Kidney epithelial cell (primary cell): ENCODE results near the gene MFRP. TPM values are rescaled to one million over a fixed set of nuclear protein-coding genes. Genes with fewer than 3 reads are reported as not detected.

Experiments
- DNase-seq: peaks from one replicate; pipeline ENCODE4 v3.0.0-alpha.2; 2010; ENCODE audit warnings: low read depth
- H3K27me3 ChIP-seq: 2 replicates; pipeline ENCODE4 v1.6.0; 2011; ENCODE audit warnings: low read length; ENCODE audit not compliant: control insufficient read depth, insufficient read depth
- H3K36me3 ChIP-seq: 2 replicates; pipeline ENCODE4 v1.5.1; 2011; ENCODE audit warnings: low read length; ENCODE audit not compliant: control insufficient read depth, insufficient read depth
- H3K4me3 ChIP-seq: 2 replicates; pipeline ENCODE4 v1.5.1; 2011; ENCODE audit warnings: low read depth, mild to moderate bottlenecking, control low read depth, low read length
- total RNA-seq: library from RNA; depleted of rRNA; stranded (reverse); fragments of >200 nt; gene quantifications from 2 replicates; pipeline ENCODE4 v1.2.3, GENCODE V29; 2015
- TF ChIP-seq, protein P1 (sequence below): IDR thresholded peaks from 2 replicates; pipeline ENCODE4 v1.5.1; 2011; ENCODE audit warnings: mild to moderate bottlenecking, moderate library complexity, low read length, control low read depth, inconsistent platforms; ENCODE audit not compliant: insufficient read depth, poor library complexity, severe bottlenecking

MFRP gene
- total RNA-seq, 1 donor from 2014 or later, result not detected

DNA sequence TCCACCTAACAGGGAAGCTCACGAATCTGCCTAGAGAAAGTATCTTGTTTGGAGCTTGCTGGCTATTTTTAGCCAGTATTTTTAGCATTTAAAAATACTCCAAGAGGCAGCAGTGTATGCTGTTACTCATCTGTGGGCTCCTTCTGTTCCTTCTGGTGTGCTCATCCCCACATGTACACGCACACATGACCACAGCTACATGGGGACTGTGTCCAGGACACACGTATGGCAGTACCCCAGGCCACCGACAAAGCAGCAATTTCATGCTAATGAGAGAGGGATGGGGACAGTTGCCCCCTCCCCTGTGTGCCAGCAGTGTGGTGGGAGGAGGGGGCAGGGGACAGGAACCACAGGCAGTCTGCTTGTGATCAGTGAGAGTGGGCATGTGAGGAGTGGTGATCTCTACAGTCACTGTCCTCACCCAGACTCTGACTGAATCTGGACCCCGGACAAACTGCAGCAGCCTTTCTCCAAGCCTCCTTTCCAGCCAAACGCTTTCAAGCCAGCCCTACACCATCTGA, 18.6 kb upstream of the MFRP start:
- no peaks in the 10 kb centered on the region for H3K36me3 ChIP-seq
- no peak overlapping the region for H3K4me3 ChIP-seq
- DNase-seq, result no peak
- H3K27me3 ChIP-seq, result peaks cover 6% of the 10 kb centered on the region
- TF ChIP-seq, protein P1, sequence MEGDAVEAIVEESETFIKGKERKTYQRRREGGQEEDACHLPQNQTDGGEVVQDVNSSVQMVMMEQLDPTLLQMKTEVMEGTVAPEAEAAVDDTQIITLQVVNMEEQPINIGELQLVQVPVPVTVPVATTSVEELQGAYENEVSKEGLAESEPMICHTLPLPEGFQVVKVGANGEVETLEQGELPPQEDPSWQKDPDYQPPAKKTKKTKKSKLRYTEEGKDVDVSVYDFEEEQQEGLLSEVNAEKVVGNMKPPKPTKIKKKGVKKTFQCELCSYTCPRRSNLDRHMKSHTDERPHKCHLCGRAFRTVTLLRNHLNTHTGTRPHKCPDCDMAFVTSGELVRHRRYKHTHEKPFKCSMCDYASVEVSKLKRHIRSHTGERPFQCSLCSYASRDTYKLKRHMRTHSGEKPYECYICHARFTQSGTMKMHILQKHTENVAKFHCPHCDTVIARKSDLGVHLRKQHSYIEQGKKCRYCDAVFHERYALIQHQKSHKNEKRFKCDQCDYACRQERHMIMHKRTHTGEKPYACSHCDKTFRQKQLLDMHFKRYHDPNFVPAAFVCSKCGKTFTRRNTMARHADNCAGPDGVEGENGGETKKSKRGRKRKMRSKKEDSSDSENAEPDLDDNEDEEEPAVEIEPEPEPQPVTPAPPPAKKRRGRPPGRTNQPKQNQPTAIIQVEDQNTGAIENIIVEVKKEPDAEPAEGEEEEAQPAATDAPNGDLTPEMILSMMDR, result no peak

DNA sequence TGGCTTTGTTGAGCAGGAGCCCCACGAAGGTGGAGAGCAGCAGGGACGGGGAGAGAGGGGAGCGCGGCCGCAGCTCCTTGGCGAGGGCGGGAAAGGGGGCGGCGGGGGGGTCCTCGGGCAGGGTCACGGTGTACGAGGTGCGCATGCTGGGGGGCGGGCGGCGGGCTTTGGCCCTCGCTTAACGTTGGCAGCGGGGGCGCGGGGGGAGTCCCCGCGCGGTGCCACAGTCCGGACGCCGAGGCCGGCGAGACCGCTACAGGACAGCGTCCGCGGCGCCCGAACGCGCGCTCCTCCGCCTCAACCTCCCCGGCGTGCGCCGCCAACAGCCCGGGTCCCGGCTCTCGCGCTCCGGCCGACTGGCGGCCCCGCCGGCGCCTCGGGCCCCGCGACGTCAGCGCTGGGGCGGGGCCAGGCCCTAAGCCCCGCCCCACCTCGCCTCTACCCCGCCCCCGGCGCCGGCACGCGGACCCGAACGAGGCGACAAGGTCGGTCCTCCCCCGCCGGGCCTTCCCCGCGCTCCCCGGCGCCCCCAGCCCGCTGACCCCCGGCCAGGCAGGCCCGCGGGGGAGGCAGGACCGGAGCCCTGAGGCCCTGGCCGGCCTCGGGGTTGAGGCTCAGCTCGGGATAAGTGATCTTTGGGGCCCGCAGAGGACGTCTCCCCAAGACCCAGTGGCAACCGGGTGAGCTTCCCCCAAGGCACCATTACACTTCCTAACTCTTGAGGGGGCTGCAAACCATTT, 17.5 kb upstream of the MFRP start:
- no peaks in the 10 kb centered on the region for H3K36me3 ChIP-seq
- peaks cover 6% of the 10 kb centered on the region for H3K27me3 ChIP-seq
- peak overlapping the region; percentile 36 for H3K4me3 ChIP-seq
- TF ChIP-seq, protein P1, result no peak
- no peak for DNase-seq

DNA sequence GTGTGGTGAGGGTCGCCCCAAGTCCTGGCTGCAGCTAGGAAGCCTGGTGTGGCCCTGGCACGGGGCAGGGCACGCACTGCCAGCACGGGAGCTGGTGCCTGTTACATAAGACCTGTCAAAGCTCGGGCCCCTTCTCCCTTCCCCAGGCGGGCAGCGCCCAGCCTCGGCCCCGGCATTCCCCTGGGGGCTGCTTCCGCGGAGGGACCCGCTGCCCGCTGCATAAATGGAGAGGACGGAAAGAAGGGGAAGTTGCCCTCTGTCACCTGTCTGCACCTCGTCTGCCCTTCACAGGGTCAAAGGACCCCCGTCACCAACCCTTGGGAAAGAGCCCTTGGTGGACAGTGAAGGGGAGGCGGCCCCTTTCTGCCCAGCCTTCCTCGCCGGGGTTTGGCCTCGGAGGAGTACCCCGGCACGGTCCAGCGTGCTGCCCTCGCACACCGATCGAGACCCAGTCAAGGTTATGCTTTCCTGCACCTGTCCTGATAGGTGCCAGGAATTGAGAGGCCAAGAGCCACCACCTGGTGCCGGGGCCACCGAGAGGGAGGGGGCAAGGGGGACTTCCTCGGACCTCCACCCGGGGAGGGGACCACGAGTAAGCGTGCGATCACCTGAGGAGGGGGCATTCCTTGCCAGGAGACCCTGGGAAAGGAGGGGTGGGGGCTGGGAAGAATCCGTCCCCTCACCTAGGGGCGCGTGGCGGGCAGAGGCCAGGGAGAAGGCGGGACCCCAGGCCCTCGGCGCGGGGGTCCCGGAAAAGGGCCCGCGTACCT, 16.8 kb upstream of the MFRP start:
- Histone ChIP-seq H3K36me3 (no peaks in the 10 kb centered on the region), H3K27me3 (peaks cover 6% of the 10 kb centered on the region), H3K4me3 (peak overlapping the region; percentile 36)
- TF ChIP-seq, protein P1, result no peak
- no peak for DNase-seq

DNA sequence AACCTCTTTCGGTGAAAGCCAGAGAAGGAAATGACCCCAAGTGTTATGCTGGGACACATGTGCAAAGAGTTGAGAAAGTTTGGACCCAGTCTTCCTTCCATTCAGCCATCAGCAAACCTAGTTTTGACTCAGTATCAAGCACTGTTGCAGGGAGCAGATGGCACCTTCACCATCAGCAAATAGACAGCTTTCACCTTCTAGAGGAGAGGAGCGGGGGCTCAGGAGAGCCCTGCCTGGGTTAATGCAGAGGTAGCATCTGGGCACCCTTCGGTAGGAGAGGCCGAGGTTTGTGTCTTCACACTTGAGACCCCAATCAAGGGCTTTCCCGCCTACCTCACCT, 16.2 kb upstream of the MFRP start:
- H3K27me3 ChIP-seq, result peaks cover 6% of the 10 kb centered on the region
- DNase-seq, result no peak
- TF ChIP-seq, protein P1, result no peak
- H3K36me3 ChIP-seq, result no peaks in the 10 kb centered on the region
- H3K4me3 ChIP-seq, result no peak overlapping the region

DNA sequence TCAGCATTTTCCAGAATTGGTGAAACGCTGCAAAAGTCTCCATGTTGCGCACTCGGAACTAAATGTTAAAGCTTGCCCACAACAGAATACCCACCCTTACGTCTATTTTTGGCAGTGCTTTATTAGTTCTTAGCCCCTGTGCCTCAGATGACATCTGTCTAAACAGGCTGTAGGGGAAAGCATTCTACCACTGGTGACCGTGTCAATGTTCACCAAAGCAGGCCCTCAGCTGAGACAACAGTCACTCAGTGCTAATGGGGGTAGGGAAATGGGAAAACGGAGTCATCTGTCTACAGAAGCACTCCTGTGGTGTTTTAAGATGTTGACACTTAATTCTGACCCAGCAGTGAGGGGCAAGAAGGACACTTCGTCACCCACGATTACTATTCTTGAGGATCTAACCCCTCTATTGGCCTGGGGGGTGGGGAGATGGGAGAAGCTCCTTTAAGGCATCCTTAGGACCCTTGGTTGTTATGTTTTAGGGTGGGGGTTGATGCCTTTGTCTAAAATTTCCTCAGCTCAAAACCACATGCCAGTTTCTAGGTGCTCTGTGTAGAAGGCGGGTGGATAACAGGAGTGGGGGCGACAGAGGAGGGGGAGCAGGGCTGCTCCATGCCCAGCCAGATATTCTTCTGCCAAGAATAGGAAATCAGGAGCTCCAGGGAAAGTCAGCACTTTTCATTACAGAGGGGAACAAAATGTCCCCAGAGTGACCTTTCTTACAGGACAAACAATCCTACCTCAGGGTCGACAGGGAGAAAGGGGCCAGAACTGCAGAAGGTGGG, 15.6 kb upstream of the MFRP start:
- TF ChIP-seq, protein P1, result no peak
- DNase-seq, result no peak
- Histone ChIP-seq H3K36me3 (no peaks in the 10 kb centered on the region), H3K4me3 (no peak overlapping the region), H3K27me3 (peaks cover 6% of the 10 kb centered on the region)
